Prostate gland (tissue), 2 donors: ENCODE results near the gene FNBP1L. TPM values are rescaled to one million over a fixed set of nuclear protein-coding genes. Genes with fewer than 3 reads are reported as not detected.

Source experiments
- DNase-seq: peaks from one replicate; pipeline ENCODE4 v3.0.0-alpha.2; 2019; ENCODE audit warnings: low spot score
- H3K27ac ChIP-seq, 2 donors: fragments of 200-600 bp; sonication (generic); 2 replicates each; pipeline ENCODE4 v1.5.1; 2017 to 2019
- H3K27me3 ChIP-seq: fragments of 200-600 bp; sonication (generic); replicated peaks from 2 replicates; pipeline ENCODE4 v1.5.1; 2019; ENCODE audit not compliant: insufficient read depth
- H3K36me3 ChIP-seq, 2 donors: fragments of 200-600 bp; sonication (generic); 1 replicate in 1 of 2; 2 replicates in 1 of 2; pipeline versions ENCODE4 v1.5.1 to v1.8.1; 2017 to 2019
- H3K4me1 ChIP-seq: fragments of 200-600 bp; sonication (generic); replicated peaks from 2 replicates; pipeline ENCODE4 v1.5.1; 2019
- H3K4me3 ChIP-seq, 2 donors: fragments of 200-600 bp; sonication (generic); 2 replicates each; pipeline ENCODE4 v1.5.1; 2017 to 2019
- H3K9me3 ChIP-seq: fragments of 200-600 bp; sonication (generic); 2 replicates; pipeline ENCODE4 v1.5.1; 2017
- CTCF ChIP-seq, 4 experiments: fragments of 200-600 bp in 2 of 4; fragments of 450-650 bp in 2 of 4; sonication (generic) in 2 of 4; IDR thresholded peaks; 1 replicate in 3 of 4; 2 replicates in 1 of 4; pipeline ENCODE4 v1.5.1; 2016 to 2019; ENCODE audit warnings: antibody characterized with exemption in 4 of 4, mild to moderate bottlenecking in 2 of 4, moderate library complexity in 2 of 4
- POLR2A ChIP-seq: fragments of 450-650 bp; IDR thresholded peaks from one replicate; pipeline ENCODE4 v1.6.1; 2016; ENCODE audit warnings: antibody characterized with exemption, mild to moderate bottlenecking
- POLR2AphosphoS5 ChIP-seq: sonication (generic); formaldehyde crosslinking; IDR thresholded peaks from one replicate; pipeline ENCODE4 v1.6.1; 2017; ENCODE audit warnings: antibody characterized with exemption
- WGBS: methylation state at CpG from one replicate; pipeline ENCODE4 v1.1.5; 2018; 5-methylcytosine and 5-hydroxymethylcytosine counted together
- intact Hi-C: fragments of 100-400 bp; cut with DNase I; formaldehyde crosslinking; loops from one replicate; pipeline ENCODE4 v1.14.2; 2022
- small RNA-seq, 2 donors: library from RNA; depleted of rRNA; stranded (forward); fragments of <200 nt; gene quantifications; one replicate each; pipeline ENCODE3, GENCODE V24; 2016
- total RNA-seq, 2 donors: library from RNA; depleted of rRNA; stranded (reverse); fragments of >200 nt; gene quantifications; one replicate each; pipeline ENCODE4 v1.1.0, GENCODE V29; 2016

Gene FNBP1L
- total RNA-seq, 2 donors from 2014 or later: 41.1 to 49.7 TPM

- DNase-seq: no peak
- Histone ChIP-seq H3K9me3 (no peaks in the 10 kb centered on the region), H3K4me1 (no peaks in the 10 kb centered on the region), H3K36me3 (no peaks in the 10 kb centered on the region), H3K27me3 (no peaks in the 10 kb centered on the region), H3K4me3 (no peak overlapping the region), H3K27ac (no peak overlapping the region)
- TF ChIP-seq CTCF (IDR thresholded peaks at IDR 0.05): no peak
- no peak for TF ChIP-seq POLR2A
- TF ChIP-seq POLR2AphosphoS5: no peak
- intact Hi-C loops: no loop called here
- 50% methylated on average over 1 of the region's 1 CpG for WGBS
Measured at GRCh38 chr1:93601686-93602085, 153.8 kb downstream of the FNBP1L start.

GRCh38 chr1:93602101-93602500 lies 154.2 kb downstream of the FNBP1L start:
- WGBS: 95% methylated on average over 4 of the region's 4 CpGs
- H3K27me3 ChIP-seq: no peaks in the 10 kb centered on the region
- no peak overlapping the region for H3K27ac ChIP-seq
- H3K4me1 ChIP-seq: no peaks in the 10 kb centered on the region
- H3K36me3 ChIP-seq: no peaks in the 10 kb centered on the region
- DNase-seq: no peak
- H3K9me3 ChIP-seq: no peaks in the 10 kb centered on the region
- TF ChIP-seq CTCF (IDR thresholded peaks at IDR 0.05) (no peak), POLR2A (no peak), POLR2AphosphoS5 (no peak)
- no peak overlapping the region for H3K4me3 ChIP-seq
- intact Hi-C loops: no loop called here

- intact Hi-C loops: no loop called here
- TF ChIP-seq POLR2A (no peak), CTCF (IDR thresholded peaks at IDR 0.05) (no peak), POLR2AphosphoS5 (no peak)
- no peaks in the 10 kb centered on the region for H3K36me3 ChIP-seq
- H3K4me3 ChIP-seq: no peak overlapping the region
- 76% methylated on average over 3 of the region's 3 CpGs for WGBS
- no peak for DNase-seq
- no peak overlapping the region for H3K27ac ChIP-seq
- no peaks in the 10 kb centered on the region for H3K27me3 ChIP-seq
- H3K9me3 ChIP-seq: no peaks in the 10 kb centered on the region
- H3K4me1 ChIP-seq: no peaks in the 10 kb centered on the region
Measured at GRCh38 chr1:93603106-93603505, 155.2 kb downstream of the FNBP1L start.

- Histone ChIP-seq H3K36me3 (no peaks in the 10 kb centered on the region), H3K27me3 (no peaks in the 10 kb centered on the region), H3K27ac (no peak overlapping the region), H3K9me3 (no peaks in the 10 kb centered on the region), H3K4me1 (no peaks in the 10 kb centered on the region), H3K4me3 (no peak overlapping the region)
- WGBS: 54% methylated on average over 4 of the region's 4 CpGs
- intact Hi-C loops: no loop called here
- TF ChIP-seq POLR2AphosphoS5: no peak
- no peak for DNase-seq
Measured at GRCh38 chr1:93603601-93604000, 155.7 kb downstream of the FNBP1L start.

Small RNA genes lying within 50 kb of the gene (small RNA-seq; reads per million reads assigned to genes)
- gene RNA5SP53: 0 reads per million in 2 donors

Other genes starting within 250 kb of the FNBP1L start
- gene DR1, start 102.2 kb upstream of the FNBP1L start, total RNA-seq: 10 to 100 TPM; 49.0 to 53.6 TPM
- 10 to 100 TPM; 22.9 to 52.8 TPM for gene BCAR3, start 233.7 kb downstream of the FNBP1L start, total RNA-seq